Psoas muscle (tissue), 8 donors: ENCODE data around the gene PDE8B. TPM values are rescaled to one million over a fixed set of nuclear protein-coding genes. Genes with fewer than 3 reads are reported as not detected.

ENCODE experiments used
- ATAC-seq, 4 donors: fragments of 200-7000 bp; cut with Tn5 transposase; one replicate each; pipeline ENCODE4 v1.9.1; 2020; ENCODE audit warnings: moderate library complexity in 3 of 4, mild to moderate bottlenecking in 2 of 4
- DNase-seq, 2 donors: peaks; one replicate each; pipeline ENCODE4 v3.0.0-alpha.2; 2020
- H3K27ac ChIP-seq: fragments of 200-600 bp; one replicate; pipeline ENCODE4 v1.8.0; 2022
- H3K27me3 ChIP-seq, 3 donors: fragments of 200-600 bp in 1 of 3; one replicate each; pipeline versions ENCODE4 v1.6.1 to v1.8.0; 2013 to 2022; ENCODE audit warnings: low read length in 2 of 3, mild to moderate bottlenecking in 2 of 3, moderate library complexity in 1 of 3; ENCODE audit not compliant: insufficient read depth in 3 of 3
- H3K36me3 ChIP-seq, 2 donors: fragments of 200-600 bp in 1 of 2; one replicate each; pipeline versions ENCODE4 v1.6.1 to v1.8.0; 2013 to 2022; ENCODE audit warnings: low read depth in 1 of 2, mild to moderate bottlenecking in 1 of 2, moderate library complexity in 1 of 2; ENCODE audit not compliant: insufficient read depth in 1 of 2
- H3K4me1 ChIP-seq: fragments of 200-600 bp; one replicate; pipeline ENCODE4 v1.8.0; 2022
- H3K4me3 ChIP-seq: fragments of 200-600 bp; one replicate; pipeline ENCODE4 v1.8.0; 2022; ENCODE audit warnings: mild to moderate bottlenecking
- H3K9me3 ChIP-seq: fragments of 200-600 bp; one replicate; pipeline ENCODE4 v1.8.0; 2022
- WGBS, 3 donors: extraction: QIAGEN DNeasy Blood & Tissue Kit; methylation state at CpG; one replicate each; pipeline versions ENCODE4 v1.1.6 to v1.1.7; 2013; 5-methylcytosine and 5-hydroxymethylcytosine counted together
- intact Hi-C, 2 donors: fragments of 100-400 bp; cut with DNase I; formaldehyde crosslinking; loops; one replicate each; pipeline versions ENCODE4 v1.11.0 to v1.14.2; 2022
- polyA plus RNA-seq, 3 donors: library from polyadenylated mRNA; stranded (reverse); fragments of 200-250 nt; gene quantifications; one replicate each; pipeline ENCODE4 v1.2.3, GENCODE V29; 2013
- total RNA-seq, 4 donors: library from RNA; stranded (reverse); fragmentation: NEBNext Ultra II Directional in 2 of 4; extraction: Animal tissue kit (Norgen Biotek cat#: 25700) in 2 of 4; gene quantifications; one replicate each; pipeline versions ENCODE4 v1.2.1 to v1.2.4, GENCODE V29; 2021 to 2023
- TF ChIP-seq, protein P1 (sequence below): fragments of 200-600 bp; IDR thresholded peaks from one replicate; pipeline ENCODE4 v1.8.0; 2022; ENCODE audit warnings: antibody characterized with exemption
- donor health status: healthy with polysubstance abuse.
- donor health status: DM: no; HTN: no; CAD: no; lungs with moderate emphysema.
- donor health status: Bipolar disorder and iron deficiency.
- donor health status: healthy.
- donor health status: DM: yes; HTN: yes; CAD: no.
- donor health status: DM: no; HTN: no; CAD: no.
- donor health status: DM: no; HTN: no; CAD: no.
- donor health status: DM: yes; HTN: yes; CAD: no.

Gene PDE8B
- total and polyA plus RNA-seq, 7 donors = 0.12 to 2.9 (median 0.46) TPM

DNA sequence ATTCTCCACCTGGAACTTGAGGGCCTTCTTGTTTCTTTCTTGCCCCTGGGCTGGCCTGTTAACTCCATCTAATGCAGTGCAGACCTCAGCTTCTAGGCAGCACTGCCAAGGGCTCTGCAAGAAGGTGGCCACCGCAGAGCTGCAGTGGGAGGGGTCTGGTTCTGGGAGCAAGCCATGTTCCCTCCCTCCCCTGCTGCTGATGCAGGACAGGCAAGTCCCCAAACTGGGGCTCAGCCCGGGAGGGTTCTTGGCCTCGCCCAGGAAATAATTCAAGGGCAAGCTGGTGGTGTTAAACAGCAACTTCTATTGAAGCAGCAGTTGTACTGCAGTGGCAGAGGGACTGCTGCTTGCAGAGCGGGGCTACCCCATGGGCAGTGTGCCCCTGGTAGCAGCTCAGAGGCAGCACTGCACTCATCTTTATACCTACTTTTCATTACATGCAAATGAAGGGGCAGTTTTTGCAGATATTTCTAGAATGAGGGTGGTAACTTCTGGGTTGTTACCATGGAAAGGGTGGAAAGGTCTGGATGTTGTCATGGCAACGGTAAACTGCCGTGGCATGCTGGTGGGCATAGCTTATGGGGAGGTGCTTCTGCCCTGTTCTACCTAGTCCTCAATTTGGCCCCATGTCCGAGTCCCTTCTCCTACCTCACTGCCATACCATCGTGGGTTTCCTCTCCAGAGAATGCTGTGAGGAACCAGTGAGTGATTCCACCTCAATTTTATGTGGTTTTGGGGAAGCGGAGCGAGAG is 199.6 kb downstream of the PDE8B start:
- 74 to 80% (median 74%) methylated on average over 10 of the region's 10 CpGs for WGBS, 3 donors
- TF ChIP-seq, protein P1, sequence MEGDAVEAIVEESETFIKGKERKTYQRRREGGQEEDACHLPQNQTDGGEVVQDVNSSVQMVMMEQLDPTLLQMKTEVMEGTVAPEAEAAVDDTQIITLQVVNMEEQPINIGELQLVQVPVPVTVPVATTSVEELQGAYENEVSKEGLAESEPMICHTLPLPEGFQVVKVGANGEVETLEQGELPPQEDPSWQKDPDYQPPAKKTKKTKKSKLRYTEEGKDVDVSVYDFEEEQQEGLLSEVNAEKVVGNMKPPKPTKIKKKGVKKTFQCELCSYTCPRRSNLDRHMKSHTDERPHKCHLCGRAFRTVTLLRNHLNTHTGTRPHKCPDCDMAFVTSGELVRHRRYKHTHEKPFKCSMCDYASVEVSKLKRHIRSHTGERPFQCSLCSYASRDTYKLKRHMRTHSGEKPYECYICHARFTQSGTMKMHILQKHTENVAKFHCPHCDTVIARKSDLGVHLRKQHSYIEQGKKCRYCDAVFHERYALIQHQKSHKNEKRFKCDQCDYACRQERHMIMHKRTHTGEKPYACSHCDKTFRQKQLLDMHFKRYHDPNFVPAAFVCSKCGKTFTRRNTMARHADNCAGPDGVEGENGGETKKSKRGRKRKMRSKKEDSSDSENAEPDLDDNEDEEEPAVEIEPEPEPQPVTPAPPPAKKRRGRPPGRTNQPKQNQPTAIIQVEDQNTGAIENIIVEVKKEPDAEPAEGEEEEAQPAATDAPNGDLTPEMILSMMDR = no peak
- intact Hi-C loops = no loop called here

DNA sequence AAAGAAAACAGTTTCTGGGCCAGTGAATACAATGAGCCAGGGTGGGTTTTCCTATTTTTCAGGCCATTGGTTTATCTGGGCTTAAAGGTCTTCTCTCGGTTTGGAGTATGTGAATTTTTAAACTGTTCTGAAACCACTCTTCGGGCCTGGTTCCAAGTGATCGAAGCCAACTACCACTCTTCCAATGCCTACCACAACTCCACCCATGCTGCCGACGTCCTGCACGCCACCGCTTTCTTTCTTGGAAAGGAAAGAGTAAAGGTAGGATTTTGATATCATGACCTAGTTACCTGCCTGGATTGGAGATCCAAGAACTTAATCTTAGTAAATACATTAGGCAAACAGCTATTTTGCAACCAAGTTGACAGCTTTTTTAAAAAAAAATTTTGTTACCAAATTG is 202.6 kb downstream of the PDE8B start:
- intact Hi-C loops = no loop called here
- no peak overlapping the region for H3K4me3 ChIP-seq
- no peak for ATAC-seq
- H3K9me3 ChIP-seq = no peaks in the 10 kb centered on the region
- DNase-seq = no peak
- H3K36me3 ChIP-seq = no peaks in the 10 kb centered on the region
- 86 to 92% (median 91%) methylated on average over 7 of the region's 7 CpGs for WGBS, 3 donors
- H3K4me1 ChIP-seq = no peaks in the 10 kb centered on the region
- TF ChIP-seq, protein P1 = no peak
- peaks cover 0 to 9% (median 0%) of the 10 kb centered on the region in 3 donors for H3K27me3 ChIP-seq
- no peak overlapping the region for H3K27ac ChIP-seq

More for the DNA sequence above, 199.6 kb downstream of the PDE8B start:
- Histone ChIP-seq H3K4me1 (no peaks in the 10 kb centered on the region), H3K27me3 (peaks cover 0 to 3% (median 0%) of the 10 kb centered on the region in 3 donors), H3K9me3 (no peaks in the 10 kb centered on the region), H3K36me3 (no peaks in the 10 kb centered on the region), H3K27ac (no peak overlapping the region), H3K4me3 (no peak overlapping the region)
- ATAC-seq = no peak
- no peak for DNase-seq

DNA sequence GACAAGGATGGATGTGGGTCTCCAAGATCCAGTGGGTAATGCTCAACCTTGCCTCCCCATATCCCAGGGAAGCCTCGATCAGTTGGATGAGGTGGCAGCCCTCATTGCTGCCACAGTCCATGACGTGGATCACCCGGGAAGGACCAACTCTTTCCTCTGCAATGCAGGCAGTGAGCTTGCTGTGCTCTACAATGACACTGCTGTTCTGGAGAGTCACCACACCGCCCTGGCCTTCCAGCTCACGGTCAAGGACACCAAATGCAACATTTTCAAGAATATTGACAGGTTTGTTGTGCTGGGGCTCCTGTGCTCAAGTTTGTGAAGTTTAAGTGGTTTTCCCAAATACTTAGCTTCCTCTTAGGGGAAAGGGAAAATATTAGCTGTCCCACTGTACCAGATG is 207.7 kb downstream of the PDE8B start:
- H3K27ac ChIP-seq = no peak overlapping the region
- ATAC-seq = no peak
- no peak for DNase-seq
- intact Hi-C loops = no loop called here
- H3K4me1 ChIP-seq = no peaks in the 10 kb centered on the region
- H3K4me3 ChIP-seq = no peak overlapping the region
- WGBS, 3 donors = 73 to 81% (median 73%) methylated on average over 5 of the region's 5 CpGs
- H3K9me3 ChIP-seq = no peaks in the 10 kb centered on the region
- no peaks in the 10 kb centered on the region for H3K36me3 ChIP-seq
- TF ChIP-seq, protein P1 = no peak
- H3K27me3 ChIP-seq = peaks cover 0 to 9% (median 4%) of the 10 kb centered on the region in 3 donors

DNA sequence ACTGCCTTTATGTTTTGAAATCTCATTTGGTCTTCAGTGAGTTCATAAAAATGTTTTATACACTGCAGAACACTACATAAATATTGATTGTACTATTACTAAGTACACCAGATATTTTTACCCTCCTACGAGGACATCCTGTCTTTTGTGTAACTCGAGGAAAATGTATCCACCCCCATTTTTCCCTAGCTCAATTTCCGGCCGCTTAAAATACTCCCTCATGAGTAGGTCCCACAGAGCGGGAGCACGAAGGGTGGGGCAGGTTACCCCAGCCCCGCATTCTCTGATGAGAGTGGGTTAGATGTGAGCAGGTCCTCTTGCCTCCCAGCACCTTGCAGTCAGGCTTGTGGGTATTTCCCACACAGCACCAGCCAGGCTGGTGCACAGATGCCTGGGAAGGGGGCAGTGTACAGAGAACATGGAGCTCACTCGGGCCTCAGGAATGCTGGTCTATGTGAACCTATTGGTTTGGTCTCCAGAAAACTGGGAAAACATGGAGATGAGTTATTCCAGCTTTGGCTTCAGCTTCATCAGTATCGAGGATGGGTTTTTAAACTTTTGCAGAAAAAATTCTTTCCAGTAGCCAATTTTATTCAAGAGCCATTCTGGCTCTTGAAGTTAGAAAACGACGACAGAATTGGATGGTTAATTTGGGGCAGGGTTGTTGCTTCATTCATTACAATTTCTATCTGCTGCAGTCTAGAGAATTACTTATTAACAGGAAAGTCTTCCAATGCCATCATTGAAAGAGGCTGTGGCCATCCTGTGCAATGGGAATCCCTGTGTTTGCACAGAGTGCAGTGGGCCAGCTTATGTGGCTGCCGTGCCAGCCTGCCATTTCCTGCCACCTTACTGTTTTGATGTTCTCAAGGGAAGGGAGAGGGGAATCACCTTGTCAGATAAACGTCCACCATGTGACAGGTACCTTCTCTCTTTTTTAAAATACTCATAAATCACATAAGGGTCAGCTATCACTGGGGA is 208.4 kb downstream of the PDE8B start:
- Histone ChIP-seq H3K27me3 (peaks cover 0 to 9% (median 4%) of the 10 kb centered on the region in 3 donors), H3K9me3 (no peaks in the 10 kb centered on the region), H3K27ac (no peak overlapping the region), H3K4me1 (no peaks in the 10 kb centered on the region), H3K4me3 (no peak overlapping the region), H3K36me3 (no peaks in the 10 kb centered on the region)
- intact Hi-C loops = no loop called here
- no peak for DNase-seq
- 53 to 61% (median 54%) methylated on average over 13 of the region's 13 CpGs for WGBS, 3 donors
- TF ChIP-seq, protein P1 = no peak
- no peak for ATAC-seq
